ENCODE data around the gene PVALEF.

PVALEF gene

GRCh38 chr17:81231121-81231645 is 65.9 kb downstream of the PVALEF start:
- peaks cover 7% of the 10 kb centered on the region for H3K9me3 ChIP-seq (ENCODE audit: insufficient read depth, low read length)
- no peak for TF ChIP-seq ZNF274 (IDR thresholded peaks at IDR 0.05; ENCODE audit: low read depth, low read length)
- TF ChIP-seq YY1 (IDR thresholded peaks at IDR 0.05; ENCODE audit: insufficient read depth, insufficient read length), result no peak
- no peak for TF ChIP-seq SUZ12 (IDR thresholded peaks at IDR 0.05; ENCODE audit: extremely low read depth, insufficient read depth, insufficient read length)
- no peaks in the 10 kb centered on the region for H3K4me1 ChIP-seq (ENCODE audit: insufficient read depth, insufficient read length)
- no peaks in the 10 kb centered on the region for H3K27me3 ChIP-seq (ENCODE audit: insufficient read depth, insufficient read length)
- H3K4me3 ChIP-seq (ENCODE audit: insufficient read length, low read depth), result no peak overlapping the region
- DNase-seq (ENCODE audit: low read depth, low spot score), result no peak
- peaks cover 64% of the 10 kb centered on the region for H3K36me3 ChIP-seq (ENCODE audit: insufficient read depth, insufficient read length, low read length)
- H3K9ac ChIP-seq (ENCODE audit: insufficient read length, low read depth), result no peak overlapping the region

- H3K36me3 ChIP-seq (ENCODE audit: insufficient read depth, insufficient read length, low read length), result peaks cover 72% of the 10 kb centered on the region
- no peak overlapping the region for H3K9ac ChIP-seq (ENCODE audit: insufficient read length, low read depth)
- no peak overlapping the region for H3K4me3 ChIP-seq (ENCODE audit: insufficient read length, low read depth)
- H3K4me1 ChIP-seq (ENCODE audit: insufficient read depth, insufficient read length), result no peaks in the 10 kb centered on the region
- peaks cover 2% of the 10 kb centered on the region; the same call in 1 of the 2 replicates for H3K9me3 ChIP-seq (ENCODE audit: insufficient read depth, low read length)
- H3K27me3 ChIP-seq (ENCODE audit: insufficient read depth, insufficient read length), result no peaks in the 10 kb centered on the region
- no peak for DNase-seq (ENCODE audit: low read depth, low spot score)
- no peak for TF ChIP-seq SUZ12 (IDR thresholded peaks at IDR 0.05; ENCODE audit: extremely low read depth, insufficient read depth, insufficient read length)
- TF ChIP-seq YY1 (IDR thresholded peaks at IDR 0.05; ENCODE audit: insufficient read depth, insufficient read length), result no peak
- TF ChIP-seq ZNF274 (IDR thresholded peaks at IDR 0.05; ENCODE audit: low read depth, low read length), result no peak
Measured at GRCh38 chr17:81231766-81232581, 66.7 kb downstream of the PVALEF start.

All from NT2/D1 (cell line).